Measurements from ENCODE around the gene CYSRT1.

Gene CYSRT1

GRCh38 chr9:137190315-137190856 lies 34.6 kb upstream of the CYSRT1 start:
- DNase-seq (ENCODE audit: extremely low read depth, low read depth) = no peak
- TF ChIP-seq, protein P1, sequence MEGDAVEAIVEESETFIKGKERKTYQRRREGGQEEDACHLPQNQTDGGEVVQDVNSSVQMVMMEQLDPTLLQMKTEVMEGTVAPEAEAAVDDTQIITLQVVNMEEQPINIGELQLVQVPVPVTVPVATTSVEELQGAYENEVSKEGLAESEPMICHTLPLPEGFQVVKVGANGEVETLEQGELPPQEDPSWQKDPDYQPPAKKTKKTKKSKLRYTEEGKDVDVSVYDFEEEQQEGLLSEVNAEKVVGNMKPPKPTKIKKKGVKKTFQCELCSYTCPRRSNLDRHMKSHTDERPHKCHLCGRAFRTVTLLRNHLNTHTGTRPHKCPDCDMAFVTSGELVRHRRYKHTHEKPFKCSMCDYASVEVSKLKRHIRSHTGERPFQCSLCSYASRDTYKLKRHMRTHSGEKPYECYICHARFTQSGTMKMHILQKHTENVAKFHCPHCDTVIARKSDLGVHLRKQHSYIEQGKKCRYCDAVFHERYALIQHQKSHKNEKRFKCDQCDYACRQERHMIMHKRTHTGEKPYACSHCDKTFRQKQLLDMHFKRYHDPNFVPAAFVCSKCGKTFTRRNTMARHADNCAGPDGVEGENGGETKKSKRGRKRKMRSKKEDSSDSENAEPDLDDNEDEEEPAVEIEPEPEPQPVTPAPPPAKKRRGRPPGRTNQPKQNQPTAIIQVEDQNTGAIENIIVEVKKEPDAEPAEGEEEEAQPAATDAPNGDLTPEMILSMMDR (IDR thresholded peaks at IDR 0.05; ENCODE audit: low read depth, low read length, missing control alignments) = peak; percentile 4
- peak overlapping the region; percentile 94; the same call in 1 of the 2 replicates for H3K4me3 ChIP-seq (replicated peaks; ENCODE audit: low read depth, low read length)

GRCh38 chr9:137191245-137191644 lies 33.7 kb upstream of the CYSRT1 start:
- no peak overlapping the region for H3K4me3 ChIP-seq (replicated peaks; ENCODE audit: low read depth, low read length)
- DNase-seq (ENCODE audit: extremely low read depth, low read depth) = no peak
- TF ChIP-seq, protein P1 (IDR thresholded peaks at IDR 0.05; ENCODE audit: low read depth, low read length, missing control alignments) = no peak

- no peak overlapping the region for H3K4me3 ChIP-seq (replicated peaks; ENCODE audit: low read depth, low read length)
- no peak for DNase-seq (ENCODE audit: extremely low read depth, low read depth)
- TF ChIP-seq, protein P1 (IDR thresholded peaks at IDR 0.05; ENCODE audit: low read depth, low read length, missing control alignments) = no peak
Measured at GRCh38 chr9:137191691-137192447, 33.1 kb upstream of the CYSRT1 start.

DNA sequence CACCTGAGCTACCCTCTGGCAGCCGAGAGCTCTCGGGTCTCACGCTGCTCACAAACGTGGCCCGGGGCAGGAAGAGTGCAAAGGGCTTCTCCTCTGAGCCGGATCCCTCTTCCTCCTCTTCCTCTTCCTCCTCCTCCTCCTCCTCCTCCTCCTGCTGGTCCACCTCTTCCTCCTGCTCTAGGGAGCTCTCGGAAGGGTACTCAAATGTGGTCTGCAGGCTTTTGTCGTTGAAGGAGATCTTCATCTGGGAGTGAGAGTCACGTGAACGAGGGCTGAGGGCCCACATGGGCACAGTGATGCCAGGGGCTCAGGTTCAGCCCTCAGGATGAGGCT lies 32.6 kb upstream of the CYSRT1 start:
- no peak overlapping the region for H3K4me3 ChIP-seq (replicated peaks; ENCODE audit: low read depth, low read length)
- TF ChIP-seq, protein P1 (IDR thresholded peaks at IDR 0.05; ENCODE audit: low read depth, low read length, missing control alignments) = no peak
- DNase-seq (ENCODE audit: extremely low read depth, low read depth) = no peak

- no peak overlapping the region for H3K4me3 ChIP-seq (replicated peaks; ENCODE audit: low read depth, low read length)
- no peak for DNase-seq (ENCODE audit: extremely low read depth, low read depth)
- TF ChIP-seq, protein P1 (IDR thresholded peaks at IDR 0.05; ENCODE audit: low read depth, low read length, missing control alignments) = no peak
Measured at GRCh38 chr9:137192859-137193258, 32.1 kb upstream of the CYSRT1 start.

- no peak overlapping the region for H3K4me3 ChIP-seq (replicated peaks; ENCODE audit: low read depth, low read length)
- no peak for DNase-seq (ENCODE audit: extremely low read depth, low read depth)
- TF ChIP-seq, protein P1 (IDR thresholded peaks at IDR 0.05; ENCODE audit: low read depth, low read length, missing control alignments) = no peak
Measured at GRCh38 chr9:137193771-137194170, 31.2 kb upstream of the CYSRT1 start.

All from HFF-Myc (cell line).